Measurements from ENCODE around the gene TMEM200A.

- TF ChIP-seq YY1 (IDR thresholded peaks at IDR 0.05; ENCODE audit: insufficient read depth, insufficient read length) (no peak), ZNF274 (IDR thresholded peaks at IDR 0.05; ENCODE audit: low read depth, low read length) (no peak)
Measured at GRCh38 chr6:130424710-130425109, 58.9 kb downstream of the TMEM200A start.
